GM12872 (cell line): ENCODE measurements around the gene EVI2A.

ENCODE experiments used
- CTCF ChIP-seq: IDR thresholded peaks from 3 replicates; pipeline ENCODE4 v1.5.1; 2011; ENCODE audit warnings: low read depth, mild to moderate bottlenecking, low read length, moderate library complexity; ENCODE audit not compliant: insufficient read depth

The EVI2A gene

GRCh38 chr17:31283841-31284240 lies 37.6 kb downstream of the EVI2A start:
- no peak for TF ChIP-seq CTCF

DNA sequence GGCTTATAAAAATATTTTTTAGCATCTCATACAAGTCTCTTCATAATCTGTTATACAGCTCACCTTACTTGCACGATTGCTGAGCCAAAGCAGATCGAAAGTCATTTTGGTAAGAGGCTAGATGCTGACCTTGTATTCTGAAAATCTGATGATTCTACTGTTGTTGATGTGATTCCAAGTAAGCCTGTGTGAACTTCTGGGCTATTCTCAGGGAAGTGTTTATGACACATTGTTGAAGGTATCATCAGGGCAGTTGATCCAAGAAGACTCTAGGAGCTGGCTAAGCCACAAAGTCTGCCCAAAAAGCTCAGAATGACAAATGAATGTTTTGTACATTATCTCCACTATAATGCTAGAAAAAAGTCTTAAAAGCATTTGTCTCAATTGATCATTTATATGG lies 40.4 kb downstream of the EVI2A start:
- no peak for TF ChIP-seq CTCF

GRCh38 chr17:31279401-31279800 lies 42.0 kb downstream of the EVI2A start:
- no peak for TF ChIP-seq CTCF

DNA sequence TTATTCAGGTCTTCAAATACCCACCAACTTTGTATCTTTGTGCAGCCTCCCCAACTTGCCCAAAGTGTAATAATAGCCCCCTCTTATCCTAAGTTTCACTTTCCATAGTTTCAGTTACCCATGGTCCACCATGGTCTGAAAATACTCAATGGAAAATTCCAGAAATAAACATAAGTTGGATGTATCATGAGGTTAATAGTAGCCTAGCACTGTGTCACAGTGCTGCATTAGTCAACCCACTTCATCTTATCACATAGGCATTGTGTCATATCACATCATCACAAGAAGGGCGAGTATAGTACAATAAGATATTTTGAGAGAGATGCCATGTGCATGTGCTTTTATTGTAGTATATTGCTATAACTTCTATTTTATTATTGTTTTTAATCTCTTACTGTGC lies 46.3 kb downstream of the EVI2A start:
- no peak for TF ChIP-seq CTCF

- TF ChIP-seq CTCF: no peak
These were observed 47.2 kb downstream of the EVI2A start for GRCh38 chr17:31274252-31274651.

GRCh38 chr17:31273516-31273915 lies 47.9 kb downstream of the EVI2A start:
- no peak for TF ChIP-seq CTCF

DNA sequence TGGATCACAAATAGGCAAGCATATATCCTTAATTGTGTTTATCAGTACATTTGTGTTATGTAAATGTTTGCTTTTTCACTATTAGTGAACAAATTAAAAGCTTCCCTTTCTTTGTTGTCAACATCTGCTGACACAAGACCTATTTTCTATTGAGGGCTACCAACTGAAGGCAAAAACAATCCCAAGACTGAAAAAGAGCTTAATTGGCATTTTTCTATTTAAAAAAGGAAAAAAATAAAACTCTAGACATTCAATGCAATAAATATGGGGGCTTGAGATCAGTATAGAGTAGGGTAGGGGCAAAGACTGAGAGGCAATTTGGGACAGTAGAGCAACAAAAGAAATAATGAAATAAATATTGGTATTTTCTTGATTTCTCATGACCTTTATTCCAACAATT lies 48.6 kb downstream of the EVI2A start:
- no peak for TF ChIP-seq CTCF

GRCh38 chr17:31272236-31272635 lies 49.2 kb downstream of the EVI2A start:
- no peak for TF ChIP-seq CTCF
